HG02852 (cell line): ENCODE results near the gene ZNF362.
"Not testable (repeated sequence)": the region's sequence is repeated elsewhere in the genome, so short reads cannot be mapped to it uniquely, and the experiment has no call there.

Source experiments
- ATAC-seq: cut with Tn5 transposase; IDR thresholded peaks from one replicate; pipeline ENCODE4 v1.9.1; 2021; ENCODE audit warnings: mild to moderate bottlenecking, moderate library complexity; ENCODE audit not compliant: unreplicated experiment

The ZNF362 gene

GRCh38 chr1:33302325-33302724 lies 46.0 kb downstream of the ZNF362 start:
- ATAC-seq = no peak

DNA sequence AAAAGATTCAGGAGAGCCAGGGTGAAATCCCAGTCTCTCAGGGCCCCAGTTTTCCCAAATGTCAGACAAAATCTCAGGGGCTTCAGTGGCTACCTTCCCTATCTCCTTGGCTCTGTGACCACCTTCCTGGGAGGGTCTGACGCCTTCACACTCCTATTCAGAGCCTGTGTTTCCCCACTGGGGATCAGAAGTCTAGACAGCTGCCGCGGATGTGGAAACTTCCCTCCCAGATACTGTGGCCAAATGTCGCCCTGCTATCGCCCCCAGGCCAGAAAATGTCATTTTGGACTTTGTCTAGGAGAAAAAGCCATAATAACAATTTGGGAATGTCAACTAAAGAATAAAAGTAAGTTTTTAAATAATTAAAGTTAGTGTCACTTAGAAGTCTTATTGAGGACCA lies 48.7 kb downstream of the ZNF362 start:
- ATAC-seq = no peak

- no peak for ATAC-seq
Measured at GRCh38 chr1:33305816-33306652, 49.7 kb downstream of the ZNF362 start.

DNA sequence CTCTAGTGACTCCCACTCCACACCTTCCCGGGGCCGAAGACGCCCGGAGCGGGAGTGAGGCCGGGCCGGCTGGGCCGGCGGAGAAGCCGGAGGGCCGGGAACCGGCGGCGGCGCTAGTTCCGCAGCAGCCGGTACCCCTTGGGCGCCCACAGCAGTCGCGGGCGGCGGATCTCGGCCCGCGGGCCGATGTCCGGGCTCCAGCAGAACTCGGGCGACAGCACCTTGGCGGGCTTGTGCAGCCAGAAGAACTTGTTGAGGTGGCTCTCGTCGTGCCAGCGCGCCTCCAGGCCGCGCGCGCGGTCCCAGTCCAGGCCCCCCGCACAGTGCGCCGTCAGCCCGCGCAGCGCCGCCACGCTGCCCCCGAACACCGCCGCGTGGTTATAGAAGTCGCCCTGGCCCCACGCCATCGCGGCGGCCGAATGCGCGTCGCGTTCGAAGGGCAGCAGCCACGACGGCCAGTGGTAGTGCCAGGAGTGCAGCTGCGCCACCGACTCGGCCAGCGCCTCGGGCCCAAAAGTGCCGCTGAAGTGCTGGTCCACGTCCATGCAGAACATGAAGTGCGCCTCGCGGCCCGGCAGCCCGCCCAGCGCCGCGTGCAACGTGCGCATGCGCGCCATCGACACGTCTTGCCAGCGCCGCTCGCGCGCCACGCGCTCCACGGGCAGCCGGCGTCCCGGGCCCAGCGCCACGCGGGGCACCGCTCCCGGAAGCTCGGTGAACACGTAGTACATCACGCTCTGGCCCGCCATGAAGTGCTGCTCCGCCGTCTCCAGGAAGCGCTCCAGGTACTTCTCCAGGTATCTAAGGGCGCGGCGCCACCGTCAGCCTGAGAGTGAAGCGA lies 50.6 kb downstream of the ZNF362 start:
- ATAC-seq = no peak

DNA sequence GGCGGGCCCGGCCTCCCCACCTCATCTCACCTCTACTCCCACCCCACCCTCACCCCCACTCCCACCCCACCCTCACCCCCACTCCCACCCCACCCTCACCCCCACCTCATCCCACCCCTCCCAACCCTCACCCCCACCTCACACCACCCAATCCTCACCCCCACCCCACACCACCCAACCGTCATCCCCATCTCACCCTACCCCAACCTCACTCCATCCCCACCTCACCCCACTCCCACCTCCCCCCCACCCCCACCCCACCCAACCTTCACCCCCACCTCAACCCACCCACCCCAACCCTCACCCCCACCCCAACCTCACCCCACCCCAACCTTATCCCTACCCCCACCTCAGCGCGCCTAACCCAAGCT lies 51.2 kb downstream of the ZNF362 start:
- no peak for ATAC-seq

DNA sequence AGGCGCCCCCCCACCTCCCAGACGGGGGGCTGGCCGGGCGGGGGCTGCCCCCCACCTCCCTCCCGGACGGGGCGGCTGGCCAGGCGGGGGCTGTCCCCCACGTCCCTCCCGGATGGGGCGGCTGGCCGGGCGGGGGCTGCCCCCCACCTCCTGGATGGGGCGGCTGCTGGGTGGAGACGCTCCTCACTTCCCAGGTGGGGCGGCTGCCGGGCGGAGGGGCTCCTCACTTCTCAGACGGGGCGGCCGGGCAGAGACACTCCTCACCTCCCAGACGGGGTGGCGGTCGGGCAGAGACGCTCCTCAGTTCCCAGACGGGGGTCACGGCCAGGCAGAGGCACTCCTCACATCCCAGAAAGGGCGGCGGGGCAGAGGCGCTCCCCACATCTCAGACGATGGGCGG lies 53.1 kb downstream of the ZNF362 start:
- not testable (repeated sequence) for ATAC-seq

GRCh38 chr1:33310702-33311101 lies 54.4 kb downstream of the ZNF362 start:
- no peak for ATAC-seq

- ATAC-seq = no peak
Measured at GRCh38 chr1:33311706-33312412, 55.6 kb downstream of the ZNF362 start.

- no peak for ATAC-seq
Measured at GRCh38 chr1:33312413-33312749, 56.1 kb downstream of the ZNF362 start.

DNA sequence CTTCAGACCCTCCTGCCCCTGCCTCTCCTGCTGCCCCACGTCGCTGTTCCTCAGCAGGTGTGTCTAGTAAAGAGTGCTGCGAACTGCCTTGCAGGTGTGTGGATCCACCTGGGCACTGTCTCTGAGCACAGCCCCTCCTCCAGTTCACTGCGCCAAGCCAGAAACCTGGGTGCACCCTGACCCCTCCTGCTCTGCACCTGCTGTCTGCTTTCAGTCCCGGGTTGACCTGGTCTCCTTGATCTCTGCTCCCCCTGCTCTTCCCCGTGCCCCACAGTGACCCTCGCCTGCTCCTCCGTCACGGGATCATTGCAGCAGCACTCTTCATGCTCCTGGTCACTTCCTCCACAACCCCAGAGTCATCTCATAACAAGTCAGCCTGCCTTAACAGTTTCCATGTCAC lies 58.1 kb downstream of the ZNF362 start:
- ATAC-seq = no peak

DNA sequence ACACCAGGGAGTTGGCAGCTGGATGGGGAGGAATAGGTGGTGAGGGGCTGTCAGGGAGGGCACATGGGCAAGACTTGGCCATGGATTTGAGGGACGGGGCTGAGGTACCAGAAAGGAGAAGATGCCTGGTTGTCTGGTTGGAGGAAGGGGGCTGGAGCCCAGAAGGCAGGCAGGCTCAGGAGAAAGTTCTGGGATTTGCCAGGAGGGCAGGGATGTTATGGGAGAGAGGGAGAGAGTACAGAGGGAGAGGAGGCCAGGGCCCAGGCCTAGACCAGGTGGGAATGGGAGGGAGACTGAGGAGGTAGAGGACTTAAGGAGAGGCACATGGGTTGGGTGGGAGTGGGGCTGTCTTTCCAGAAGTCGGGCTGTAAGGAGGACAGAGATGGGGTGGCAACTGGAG lies 60.3 kb downstream of the ZNF362 start:
- ATAC-seq = no peak

- ATAC-seq = no peak
Measured at GRCh38 chr1:33317354-33317753, 61.1 kb downstream of the ZNF362 start.

GRCh38 chr1:33317946-33318345 lies 61.7 kb downstream of the ZNF362 start:
- ATAC-seq = no peak

DNA sequence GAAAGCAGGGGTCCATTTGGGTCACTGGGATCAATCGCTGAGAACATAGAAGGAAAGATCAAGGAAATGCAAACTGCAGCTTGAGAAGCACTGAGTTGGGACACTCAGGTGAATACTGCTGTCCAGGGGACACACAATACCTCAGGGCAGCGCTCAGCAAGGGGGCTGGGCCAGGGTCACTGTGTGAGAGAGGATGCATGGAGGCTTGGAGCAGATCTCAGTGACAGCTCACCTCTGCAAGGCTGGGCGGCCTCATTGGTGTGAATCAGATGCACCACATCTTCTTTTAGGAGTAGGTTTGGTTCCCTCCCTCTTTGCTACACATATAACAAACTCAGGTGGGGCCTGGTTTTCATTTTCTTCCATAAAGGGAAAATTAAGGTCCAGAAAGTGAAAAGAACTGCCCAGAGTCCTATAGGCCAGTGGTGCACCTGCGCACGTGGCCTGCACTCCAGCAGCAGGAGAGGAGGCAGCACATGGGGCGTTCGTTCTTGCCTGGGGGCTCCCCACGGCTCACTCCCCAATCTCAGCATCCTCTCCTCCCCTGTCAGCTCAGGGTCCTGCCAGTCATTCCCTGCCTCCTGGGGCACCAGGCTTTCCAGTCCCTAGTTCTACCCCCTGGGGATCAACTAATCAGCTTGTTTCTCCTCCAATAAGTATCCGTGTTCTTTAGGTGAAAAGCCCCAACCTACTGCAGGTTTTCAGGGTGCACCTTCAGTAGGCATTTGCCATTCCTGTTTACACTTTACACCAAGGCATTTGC lies 63.1 kb downstream of the ZNF362 start:
- ATAC-seq = no peak

GRCh38 chr1:33319949-33320618 lies 63.8 kb downstream of the ZNF362 start:
- ATAC-seq = no peak

GRCh38 chr1:33320619-33321165 lies 64.4 kb downstream of the ZNF362 start, which contains the start of gene A3GALT2:
Gene A3GALT2 (minus strand): TSS chr1:33321098. CDS start chr1:33321098, 0 bp downstream.
- ATAC-seq = no peak

- ATAC-seq = no peak
Measured at GRCh38 chr1:33321178-33321577, 64.9 kb downstream of the ZNF362 start.

DNA sequence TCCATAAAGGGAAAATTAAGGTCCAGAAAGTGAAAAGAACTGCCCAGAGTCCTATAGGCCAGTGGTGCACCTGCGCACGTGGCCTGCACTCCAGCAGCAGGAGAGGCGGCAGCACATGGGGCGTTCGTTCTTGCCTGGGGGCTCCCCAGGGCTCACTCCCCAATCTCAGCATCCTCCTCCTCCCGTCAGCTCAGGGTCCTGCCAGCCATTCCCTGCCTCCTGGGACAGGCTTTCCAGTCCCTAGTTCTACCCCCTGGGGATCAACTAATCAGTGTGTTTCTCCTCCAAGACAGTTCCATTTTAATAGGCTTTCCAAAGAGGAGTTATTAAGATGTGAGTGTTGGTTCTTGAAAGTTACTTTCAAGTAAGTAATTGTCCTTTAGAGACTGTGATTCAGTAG lies 65.8 kb downstream of the ZNF362 start:
- no peak for ATAC-seq

GRCh38 chr1:33322870-33323585 lies 66.7 kb downstream of the ZNF362 start:
- ATAC-seq = no peak
